ENCODE results near the gene KRT3.

The KRT3 gene

GRCh38 chr12:52813885-52814709 is 18.2 kb upstream of the KRT3 start, which contains the start of gene KRT4:
Gene KRT4 (minus strand): TSS chr12:52814116. CDS start chr12:52814058, 58 bp downstream.
- no peak for DNase-seq (ENCODE audit: low read depth)

GRCh38 chr12:52813203-52813819 is 17.4 kb upstream of the KRT3 start:
- no peak for DNase-seq (ENCODE audit: low read depth)

GRCh38 chr12:52812749-52813148 is 16.8 kb upstream of the KRT3 start:
- DNase-seq (ENCODE audit: low read depth): no peak

GRCh38 chr12:52812073-52812400 is 16.1 kb upstream of the KRT3 start:
- DNase-seq (ENCODE audit: low read depth): no peak

GRCh38 chr12:52811191-52812072 is 15.5 kb upstream of the KRT3 start:
- no peak for DNase-seq (ENCODE audit: low read depth)

- DNase-seq (ENCODE audit: low read depth): no peak
These were observed 14.6 kb upstream of the KRT3 start for GRCh38 chr12:52810554-52810953.

- no peak for DNase-seq (ENCODE audit: low read depth)
These were observed 13.2 kb upstream of the KRT3 start for GRCh38 chr12:52809166-52809565.

GRCh38 chr12:52808573-52809160 is 12.8 kb upstream of the KRT3 start:
- no peak for DNase-seq (ENCODE audit: low read depth)

GRCh38 chr12:52807544-52808470 is 11.9 kb upstream of the KRT3 start:
- no peak for DNase-seq (ENCODE audit: low read depth)

- DNase-seq (ENCODE audit: low read depth): no peak
These were observed 11.1 kb upstream of the KRT3 start for GRCh38 chr12:52806821-52807543.

GRCh38 chr12:52806169-52806811 is 10.4 kb upstream of the KRT3 start:
- DNase-seq (ENCODE audit: low read depth): no peak

GRCh38 chr12:52805739-52806138 is 9.8 kb upstream of the KRT3 start:
- no peak for DNase-seq (ENCODE audit: low read depth)

- DNase-seq (ENCODE audit: low read depth): no peak
These were observed 9.1 kb upstream of the KRT3 start for GRCh38 chr12:52805000-52805399.

- no peak for DNase-seq (ENCODE audit: low read depth)
These were observed 6.5 kb upstream of the KRT3 start for GRCh38 chr12:52802442-52802841.

- DNase-seq (ENCODE audit: low read depth): no peak
These were observed 5.9 kb upstream of the KRT3 start for GRCh38 chr12:52801773-52802172.

- DNase-seq (ENCODE audit: low read depth): no peak
These were observed 4.5 kb upstream of the KRT3 start for GRCh38 chr12:52800259-52800917.

GRCh38 chr12:52799505-52800211 is 3.7 kb upstream of the KRT3 start:
- DNase-seq (ENCODE audit: low read depth): no peak

GRCh38 chr12:52798671-52799504 is 3.0 kb upstream of the KRT3 start:
- no peak for DNase-seq (ENCODE audit: low read depth)

All from non-pigmented ciliary epithelial cell (primary cell).